ENCODE measurements around the gene C17orf58.
A peak's percentile ranks its signal among the peaks of the same experiment; 100 is the strongest.
"Not testable (repeated sequence)": the region's sequence is repeated elsewhere in the genome, so short reads cannot be mapped to it uniquely, and the experiment has no call there.

Gene C17orf58

DNA sequence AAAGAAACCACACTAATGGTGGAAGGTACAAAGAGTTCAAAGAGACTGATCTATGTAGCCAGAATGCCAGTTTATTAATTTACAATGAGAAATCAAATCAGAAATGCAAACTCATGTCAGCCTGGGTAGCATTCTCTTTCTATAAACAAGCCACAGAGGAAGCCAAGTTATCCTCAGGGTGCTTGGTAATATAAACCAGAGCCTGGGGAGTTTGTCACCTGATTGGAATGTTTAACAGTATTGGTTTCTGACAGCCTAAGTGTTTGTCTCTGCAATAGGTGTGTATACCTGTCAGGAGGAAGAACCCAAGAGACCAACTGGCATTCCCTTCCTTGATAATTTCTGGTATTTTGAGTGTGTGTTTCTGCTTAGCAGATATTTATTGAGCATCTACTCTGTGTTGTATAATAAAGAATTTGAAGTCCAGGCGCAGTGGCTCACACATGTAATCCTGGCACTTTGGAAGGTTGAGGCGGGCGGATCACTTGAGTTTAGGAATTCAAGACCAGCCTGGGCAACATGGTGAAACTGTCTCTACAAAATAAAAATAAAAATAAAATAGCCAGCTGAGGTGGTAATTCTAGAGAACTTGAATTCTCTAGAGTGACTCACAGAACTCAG, 3.1 kb upstream of the C17orf58 start:
- no peak for DNase-seq (ENCODE audit: low read depth)

DNA sequence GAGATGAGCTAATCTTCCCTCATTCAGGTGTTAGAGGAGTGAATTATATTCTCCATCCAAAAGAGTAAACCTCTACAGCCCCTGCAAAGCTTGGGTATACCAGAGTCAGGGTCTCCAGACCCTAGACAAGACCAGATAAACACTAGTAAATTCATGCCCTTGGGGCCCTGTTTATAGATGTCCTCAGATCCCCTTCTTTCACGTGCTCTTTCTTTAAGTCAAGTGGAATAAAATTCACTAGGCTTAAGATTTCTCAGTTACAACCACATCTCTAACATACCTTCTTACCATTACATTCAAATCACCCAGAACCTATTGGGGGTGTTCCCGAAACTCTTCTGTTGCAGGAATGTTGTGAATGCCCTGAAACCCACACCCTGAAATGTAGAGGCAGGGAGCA, 2.2 kb upstream of the C17orf58 start:
- DNase-seq (ENCODE audit: low read depth) = no peak

DNA sequence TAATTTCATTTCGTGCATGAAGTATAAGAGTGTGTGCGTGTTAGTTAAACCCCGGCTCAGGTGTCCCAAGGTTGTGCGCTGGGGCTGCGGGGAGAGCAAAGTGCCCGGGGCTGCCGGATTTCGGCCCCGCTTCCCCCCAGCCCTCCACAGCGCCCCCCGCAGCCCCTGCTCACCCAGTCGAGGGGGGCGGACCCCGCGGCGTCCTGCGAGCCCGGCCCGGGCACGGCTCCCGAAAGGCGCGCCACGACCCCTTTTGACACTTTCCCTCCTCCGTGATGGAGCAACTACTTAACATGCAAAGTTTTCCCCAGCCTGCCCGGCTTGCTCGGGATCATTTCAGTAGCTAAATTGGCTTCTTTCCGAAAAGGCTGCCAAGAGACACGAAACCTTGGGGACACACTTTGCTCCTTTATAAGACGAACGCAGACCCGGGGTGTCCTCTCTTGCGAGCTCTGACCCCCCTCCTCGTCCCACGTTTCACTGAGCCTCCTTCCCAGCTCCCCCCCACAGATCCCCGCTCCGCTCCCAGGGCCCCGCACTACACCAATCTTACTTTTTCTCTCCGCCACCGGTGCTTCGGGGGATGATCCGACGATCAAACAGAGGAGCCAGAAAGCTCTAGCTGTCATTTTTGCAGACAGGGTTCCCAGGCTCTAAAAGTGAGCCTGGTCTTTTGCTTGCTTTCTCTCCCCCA, 552 bp downstream of the C17orf58 start:
- no peak for DNase-seq (ENCODE audit: low read depth)

DNA sequence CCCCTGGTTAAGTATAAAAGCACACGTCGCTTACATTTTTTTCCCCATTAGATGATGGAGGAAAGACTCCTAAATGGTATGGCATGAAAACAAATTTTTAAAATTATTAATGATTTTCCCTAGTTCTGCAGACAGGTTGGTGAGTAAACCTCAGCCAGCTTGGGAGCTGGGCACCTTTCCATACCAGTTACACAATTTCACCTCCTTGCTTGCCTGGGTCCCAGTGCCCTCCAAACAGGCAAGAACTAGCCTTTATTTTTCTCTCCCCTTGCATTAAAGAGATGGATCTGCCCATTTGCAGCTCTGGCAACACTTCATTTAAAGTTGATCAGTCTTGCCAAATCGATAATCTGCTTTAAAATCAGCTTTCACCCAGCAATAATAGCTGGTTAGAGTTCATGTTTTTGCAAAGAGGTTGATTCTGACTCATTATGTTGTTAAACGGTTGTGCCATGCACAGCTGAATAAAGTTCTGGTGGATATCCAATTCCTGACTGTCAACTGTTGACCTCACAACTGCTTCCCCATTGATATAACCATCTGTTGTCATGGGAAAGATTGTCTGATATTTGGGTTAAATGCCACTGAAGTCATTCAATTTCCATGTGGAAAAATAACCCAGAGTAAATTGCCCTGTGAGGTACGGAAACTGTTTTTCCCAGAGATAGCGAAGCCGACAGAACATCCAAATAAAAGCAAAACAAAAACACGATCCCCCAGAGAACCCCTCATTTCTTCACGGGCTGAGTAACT, 1.3 kb downstream of the C17orf58 start:
- peak; percentile 86 for DNase-seq (ENCODE audit: low read depth)

DNA sequence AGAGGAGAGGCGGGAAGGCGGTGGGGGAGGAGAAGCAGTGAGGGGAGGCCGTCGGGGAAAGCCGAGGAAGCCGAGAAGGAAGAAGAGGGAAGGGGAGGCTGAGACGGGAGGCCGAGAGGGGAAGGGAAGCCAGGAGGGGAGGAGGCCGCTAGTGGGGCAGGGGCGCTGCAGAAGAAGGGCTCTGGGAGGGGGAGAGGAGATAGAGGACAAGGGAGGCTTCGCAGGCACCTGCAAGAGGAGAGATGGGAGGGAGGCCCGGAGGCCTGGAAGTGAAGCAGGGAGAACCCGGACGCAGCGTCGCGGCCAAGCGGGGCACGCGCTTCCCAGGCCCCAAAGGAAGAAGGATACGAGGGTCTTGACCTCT, 2.3 kb downstream of the C17orf58 start:
- DNase-seq (ENCODE audit: low read depth) = no peak

- DNase-seq (ENCODE audit: low read depth) = no peak
Observed at GRCh38 chr17:67993153-67993997, 2.9 kb downstream of the C17orf58 start.

DNA sequence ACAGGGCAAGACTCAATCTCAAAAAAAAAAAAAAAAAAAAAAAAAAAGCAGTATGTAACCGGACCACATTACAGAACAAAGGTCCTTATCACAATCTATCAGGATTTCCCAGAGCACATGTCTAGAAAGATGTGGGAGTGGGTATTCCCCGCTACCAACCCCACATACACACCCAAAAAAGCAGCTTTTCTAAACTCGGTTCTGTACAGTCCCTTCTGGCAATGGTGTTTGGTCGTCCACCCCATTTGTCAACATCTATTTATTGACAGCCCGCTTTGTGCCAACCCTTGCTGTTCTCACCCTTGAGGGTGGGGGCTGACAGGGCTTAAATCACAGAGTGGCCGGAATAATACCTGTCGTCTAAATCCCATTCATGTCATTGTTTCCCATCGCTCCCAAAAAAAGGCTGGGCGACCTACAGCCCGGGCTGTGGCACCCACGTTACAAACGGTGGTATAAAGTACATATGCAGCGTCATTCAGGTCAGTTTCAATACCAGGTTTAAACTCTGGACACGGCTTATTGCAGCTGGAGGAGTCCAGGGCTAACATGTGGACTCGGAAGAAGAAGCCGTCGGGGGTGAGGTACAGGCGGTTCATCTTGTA, 3.6 kb downstream of the C17orf58 start:
- no peak for DNase-seq (ENCODE audit: low read depth)

GRCh38 chr17:67990909-67991308, 5.4 kb downstream of the C17orf58 start:
- no peak for DNase-seq (ENCODE audit: low read depth)

DNA sequence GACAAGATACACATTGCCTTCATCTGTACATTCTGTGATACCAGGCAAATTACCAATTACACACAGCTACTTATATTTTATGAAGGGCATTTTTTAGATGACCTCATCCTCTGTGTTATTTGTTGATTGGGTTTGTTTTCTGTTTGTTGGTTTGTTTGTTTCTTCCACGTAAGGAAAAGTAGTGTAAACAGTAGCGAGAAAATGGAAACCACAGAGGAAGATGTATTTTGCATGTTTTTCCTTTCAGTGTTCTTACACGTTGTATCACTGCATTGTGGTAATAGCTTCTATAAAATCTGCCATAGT, 12.9 kb downstream of the C17orf58 start:
- no peak for DNase-seq (ENCODE audit: low read depth)

- DNase-seq (ENCODE audit: low read depth) = no peak
Observed at GRCh38 chr17:67982686-67983382, 13.4 kb downstream of the C17orf58 start.

- no peak for DNase-seq (ENCODE audit: low read depth)
Observed at GRCh38 chr17:67982034-67982640, 14.1 kb downstream of the C17orf58 start.

- DNase-seq (ENCODE audit: low read depth) = not testable (repeated sequence)
Observed at GRCh38 chr17:67980883-67981282, 15.4 kb downstream of the C17orf58 start.

DNA sequence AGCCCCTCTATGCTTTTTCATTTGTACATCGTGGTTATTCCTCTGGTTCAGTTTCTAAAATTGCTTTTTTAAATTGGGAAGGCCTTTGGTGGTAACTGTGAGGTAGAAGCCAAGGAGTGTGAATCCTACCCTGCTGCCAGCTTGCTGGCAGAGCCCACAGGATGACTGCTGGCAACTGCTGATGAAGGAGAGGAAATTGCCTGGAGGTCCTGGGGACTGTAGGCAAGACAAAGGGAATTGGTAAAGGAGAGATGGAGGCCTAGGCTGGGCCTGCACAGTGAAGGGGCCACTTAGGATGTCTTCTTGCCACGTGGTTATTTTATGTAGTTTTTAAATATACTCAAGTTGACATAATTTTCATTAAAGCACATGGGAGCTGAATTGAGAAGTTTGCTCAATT, 15.8 kb downstream of the C17orf58 start:
- no peak for DNase-seq (ENCODE audit: low read depth)

GRCh38 chr17:67976306-67976705, 20.0 kb downstream of the C17orf58 start:
- not testable (repeated sequence) for DNase-seq (ENCODE audit: low read depth)

DNA sequence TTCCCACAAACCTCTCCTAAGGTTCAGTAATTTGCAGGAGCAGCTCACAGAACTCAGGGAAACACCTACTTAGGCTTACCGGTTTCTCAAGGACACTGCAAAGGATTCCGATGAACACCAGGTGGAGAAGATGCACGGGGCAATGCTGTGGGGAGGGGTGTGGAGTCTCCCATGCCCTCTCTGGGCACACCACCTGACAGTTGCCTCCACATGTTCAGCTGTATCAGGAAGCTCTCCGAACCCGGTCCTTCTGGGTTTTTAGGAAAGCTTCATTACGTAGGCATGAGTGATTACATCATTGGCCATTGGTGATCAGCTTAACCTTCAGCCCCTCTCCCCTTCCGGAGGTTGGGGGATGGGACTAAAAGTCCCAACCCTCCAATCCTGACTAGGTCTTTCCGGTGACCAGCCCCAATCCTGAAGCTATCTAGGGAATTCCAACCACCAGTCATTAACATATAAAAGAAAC, 21.6 kb downstream of the C17orf58 start:
- DNase-seq (ENCODE audit: low read depth) = no peak

- DNase-seq (ENCODE audit: low read depth) = no peak
Observed at GRCh38 chr17:67974185-67974584, 22.1 kb downstream of the C17orf58 start.

GRCh38 chr17:67970783-67971182, 25.5 kb downstream of the C17orf58 start:
- DNase-seq (ENCODE audit: low read depth) = no peak

DNA sequence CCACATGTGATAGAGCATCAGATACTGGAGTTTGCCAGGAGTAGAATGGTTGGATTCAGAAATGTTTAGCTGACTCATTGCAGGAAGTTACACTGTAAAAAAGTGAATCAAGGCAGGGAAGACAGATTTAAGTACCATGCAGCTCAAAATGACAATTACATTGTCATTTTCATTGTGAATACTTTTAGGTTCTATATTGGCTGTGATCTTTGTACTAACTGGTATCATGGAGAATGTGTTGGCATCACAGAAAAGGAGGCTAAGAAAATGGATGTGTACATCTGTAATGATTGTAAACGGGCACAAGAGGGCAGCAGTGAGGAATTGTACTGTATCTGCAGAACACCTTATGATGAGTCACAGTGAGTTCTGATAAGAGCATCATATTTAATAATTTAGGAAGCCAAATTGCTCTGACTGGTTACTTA, 33.1 kb downstream of the C17orf58 start:
- DNase-seq (ENCODE audit: low read depth) = peak; percentile 47

DNA sequence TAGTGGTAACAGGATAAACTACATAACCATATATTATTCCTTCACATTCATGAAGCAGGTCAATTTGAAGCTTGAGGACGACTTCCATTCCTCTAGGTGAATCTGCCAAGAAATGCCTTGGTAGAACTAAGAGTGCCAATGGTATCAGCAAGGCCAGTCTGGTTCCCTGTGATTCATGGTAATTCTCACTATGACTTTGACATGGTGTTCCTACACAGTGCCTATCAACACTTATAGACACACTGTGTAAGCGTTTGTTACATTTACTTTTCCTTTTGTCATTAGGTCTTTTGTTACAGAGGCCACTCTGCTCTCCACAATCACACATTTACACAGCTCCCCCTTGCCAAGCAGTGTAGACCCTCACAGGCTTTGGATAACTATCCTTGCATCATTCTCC, 34.1 kb downstream of the C17orf58 start:
- DNase-seq (ENCODE audit: low read depth) = not testable (repeated sequence)

GRCh38 chr17:67960276-67960675, 36.0 kb downstream of the C17orf58 start:
- DNase-seq (ENCODE audit: low read depth) = not testable (repeated sequence)

DNA sequence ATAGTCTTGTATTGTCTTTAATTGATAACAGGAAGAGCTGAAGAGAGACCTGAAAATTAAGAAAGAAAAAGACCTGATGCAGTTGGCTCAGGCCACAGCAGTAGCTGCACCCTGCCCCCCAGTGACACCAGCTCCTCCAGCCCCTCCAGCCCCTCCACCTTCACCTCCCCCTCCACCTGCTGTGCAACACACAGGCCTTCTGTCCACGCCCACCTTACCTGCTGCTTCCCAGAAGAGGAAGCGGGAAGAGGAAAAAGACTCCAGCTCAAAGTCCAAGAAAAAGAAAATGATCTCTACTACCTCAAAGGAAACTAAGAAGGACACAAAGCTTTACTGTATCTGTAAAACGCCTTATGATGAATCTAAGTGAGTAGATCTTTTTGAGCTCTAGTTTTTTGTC, 36.8 kb downstream of the C17orf58 start:
- no peak for DNase-seq (ENCODE audit: low read depth)
